Activated naive CD8-positive, alpha-beta T cell (primary cell): ENCODE results near the gene SLC22A15.

Experiments used
- H3K27ac Mint-ChIP-seq: one replicate; pipeline ENCODE4 v1.8.0; 2021; ENCODE audit warnings: mixed read lengths
- H3K27me3 Mint-ChIP-seq: one replicate; pipeline ENCODE4 v1.8.0; 2021; ENCODE audit warnings: mixed read lengths
- H3K36me3 Mint-ChIP-seq: one replicate; pipeline ENCODE4 v1.8.0; 2021; ENCODE audit warnings: mixed read lengths
- H3K4me1 Mint-ChIP-seq: one replicate; pipeline ENCODE4 v1.8.0; 2021; ENCODE audit warnings: low read depth, mixed read lengths
- H3K4me3 Mint-ChIP-seq: one replicate; pipeline ENCODE4 v1.8.0; 2021; ENCODE audit warnings: mild to moderate bottlenecking, mixed read lengths
- H3K9me3 Mint-ChIP-seq: one replicate; pipeline ENCODE4 v1.8.0; 2021; ENCODE audit warnings: low read depth, mixed read lengths

The SLC22A15 gene

DNA sequence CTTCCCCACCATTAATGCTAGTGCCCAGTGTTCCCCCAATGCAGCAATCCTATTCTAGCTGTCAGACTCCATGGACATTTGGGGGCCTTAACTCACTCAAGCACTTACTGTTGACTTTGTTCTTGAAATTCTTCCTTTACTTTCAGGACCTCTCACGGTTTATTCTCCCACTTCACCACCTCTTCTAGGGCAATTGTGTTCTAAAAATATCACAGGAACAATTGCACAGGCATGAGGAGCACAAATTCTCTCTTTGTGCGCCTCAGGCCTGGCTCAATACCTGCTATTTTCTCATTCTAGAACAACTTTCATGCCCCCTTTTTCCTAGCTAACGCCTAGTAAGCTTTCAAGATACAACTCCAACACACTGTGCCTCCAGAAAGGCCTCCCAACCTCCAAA is 142.2 kb downstream of the SLC22A15 start:
- peaks cover 8% of the 10 kb centered on the region for H3K27me3 Mint-ChIP-seq
- no peak overlapping the region for H3K4me3 Mint-ChIP-seq
- H3K36me3 Mint-ChIP-seq: peaks cover 4% of the 10 kb centered on the region
- no peaks in the 10 kb centered on the region for H3K4me1 Mint-ChIP-seq
- H3K27ac Mint-ChIP-seq: no peak overlapping the region
- no peaks in the 10 kb centered on the region for H3K9me3 Mint-ChIP-seq
